H1 (cell line): ENCODE measurements around the gene KEL. TPM values are rescaled to one million over a fixed set of nuclear protein-coding genes. Genes with fewer than 3 reads are reported as not detected.

Experiments
- CTCF ChIA-PET: fragments of 300-600 bp; sonication (Branson Sonifier 250); formaldehyde crosslinking; loops from one replicate; lab custom pipeline; 2021; ENCODE audit not compliant: partially characterized antibody; lab: Charles Lee
- POLR2A ChIA-PET: fragments of 300-600 bp; sonication (Branson Sonifier 250); formaldehyde crosslinking; loops from one replicate; lab custom pipeline; 2021; ENCODE audit warnings: inconsistent platforms; ENCODE audit not compliant: partially characterized antibody; lab: Charles Lee
- DNase-seq, 2 experiments: peaks; one replicate each; pipeline versions ENCODE4 v3.0.0 to v3.0.0-alpha.2; 2010 to 2022; ENCODE audit warnings: low spot score in 2 of 2, low read depth in 1 of 2, mixed read lengths in 1 of 2
- FAIRE-seq: peaks from 2 replicates; lab custom pipeline; 2011; peaks lifted over from hg19 to GRCh38; lab: Jason Lieb, UNC
- H2AFZ ChIP-seq: 2 replicates; pipeline ENCODE4 v1.8.1; 2012; ENCODE audit warnings: low read length, inconsistent platforms
- H2AK5ac ChIP-seq: 2 replicates; pipeline ENCODE4 v1.6.1; 2013; ENCODE audit warnings: low read depth, low read length
- H2BK120ac ChIP-seq: replicated peaks from 2 replicates; pipeline ENCODE3; 2013; ENCODE audit warnings: low read depth, low read length, inconsistent platforms
- H2BK12ac ChIP-seq: 2 replicates; pipeline ENCODE4 v1.6.1; 2013; ENCODE audit warnings: low read depth, low read length
- H2BK15ac ChIP-seq: 2 replicates; pipeline ENCODE4 v1.6.1; 2013; ENCODE audit warnings: low read length
- H2BK20ac ChIP-seq: 2 replicates; pipeline ENCODE4 v1.6.1; 2013; ENCODE audit warnings: low read length
- H2BK5ac ChIP-seq: 2 replicates; pipeline ENCODE4 v1.6.1; 2013; ENCODE audit warnings: low read depth, low read length
- H3K14ac ChIP-seq: 2 replicates; pipeline ENCODE4 v1.6.1; 2013; ENCODE audit warnings: inconsistent platforms; ENCODE audit not compliant: insufficient read length
- H3K18ac ChIP-seq: 2 replicates; pipeline ENCODE4 v1.6.1; 2013; ENCODE audit warnings: low read length; ENCODE audit errors: extremely low read depth
- H3K23ac ChIP-seq: 2 replicates; pipeline ENCODE4 v1.6.1; 2013; ENCODE audit warnings: inconsistent platforms; ENCODE audit not compliant: insufficient read length
- H3K23me2 ChIP-seq: 2 replicates; pipeline ENCODE4 v1.6.1; 2013; ENCODE audit warnings: low read depth, low read length
- H3K27ac ChIP-seq: 2 replicates; pipeline ENCODE4 v1.6.1; 2011; ENCODE audit warnings: low read depth, low read length, inconsistent platforms
- H3K27me3 ChIP-seq, 4 experiments: replicated peaks in 1 of 4; 1 replicate in 1 of 4; 2 replicates in 3 of 4; pipeline versions ENCODE4 v1.6.1 to v1.8.1; 2011 to 2013; ENCODE audit warnings: low read length in 3 of 4, mild to moderate bottlenecking in 3 of 4, inconsistent platforms in 2 of 4, mixed read lengths in 2 of 4, moderate library complexity in 1 of 4; ENCODE audit not compliant: control insufficient read depth in 3 of 4, insufficient read depth in 3 of 4; ENCODE audit errors: extremely low read depth in 1 of 4
- H3K36me3 ChIP-seq, 4 experiments: 2 replicates each; pipeline versions ENCODE4 v1.6.1 to v1.8.1; 2011 to 2013; ENCODE audit warnings: mild to moderate bottlenecking in 4 of 4, low read length in 3 of 4, moderate library complexity in 2 of 4, control low read depth in 1 of 4, inconsistent platforms in 1 of 4; ENCODE audit not compliant: insufficient read depth in 4 of 4, control insufficient read depth in 2 of 4
- H3K4ac ChIP-seq: replicated peaks from 2 replicates; pipeline ENCODE3; 2013; ENCODE audit warnings: low read length, low read depth, mixed read lengths, inconsistent platforms; ENCODE audit not compliant: insufficient read length
- H3K4me1 ChIP-seq, 4 experiments: replicated peaks in 1 of 4; 1 replicate in 1 of 4; 2 replicates in 3 of 4; pipeline versions ENCODE4 v1.6.1 to v1.8.1; 2011 to 2013; ENCODE audit warnings: low read length in 3 of 4, inconsistent platforms in 2 of 4, mixed read lengths in 1 of 4; ENCODE audit not compliant: insufficient read depth in 4 of 4, control insufficient read depth in 3 of 4
- H3K4me2 ChIP-seq, 2 experiments: 2 replicates each; pipeline versions ENCODE4 v1.6.1 to v1.8.1; 2011 to 2013; ENCODE audit warnings: low read depth in 2 of 2, low read length in 2 of 2, control low read depth in 1 of 2, inconsistent platforms in 1 of 2, mild to moderate bottlenecking in 1 of 2; ENCODE audit not compliant: insufficient read depth in 1 of 2
- H3K4me3 ChIP-seq, 4 experiments: fragments of 200-600, 300-600 bp in 1 of 4; sonication (generic), shearing (Covaris generic), sonication (Bioruptor Twin) in 1 of 4; 2 replicates each; pipeline versions ENCODE4 v1.5.1 to v1.8.1; 2011 to 2016; ENCODE audit warnings: low read length in 4 of 4, low read depth in 3 of 4, control low read depth in 2 of 4, inconsistent platforms in 2 of 4, mild to moderate bottlenecking in 2 of 4, mixed read lengths in 1 of 4, moderate library complexity in 1 of 4; ENCODE audit not compliant: insufficient read depth in 2 of 4; ENCODE audit errors: extremely low read depth in 1 of 4
- H3K56ac ChIP-seq: replicated peaks from 2 replicates; pipeline ENCODE3; 2013; ENCODE audit warnings: low read depth, mild to moderate bottlenecking, mixed read lengths, low read length, inconsistent platforms; ENCODE audit not compliant: insufficient read length
- H3K79me1 ChIP-seq: 2 replicates; pipeline ENCODE4 v1.6.1; 2013; ENCODE audit warnings: low read depth, low read length, control low read depth
- H3K79me2 ChIP-seq, 2 experiments: 2 replicates each; pipeline versions ENCODE4 v1.6.1 to v1.8.1; 2012 to 2013; ENCODE audit warnings: low read length in 2 of 2, mild to moderate bottlenecking in 2 of 2, inconsistent platforms in 1 of 2; ENCODE audit not compliant: insufficient read depth in 2 of 2, control insufficient read depth in 1 of 2
- H3K9ac ChIP-seq, 4 experiments: replicated peaks in 1 of 4; 1 replicate in 1 of 4; 2 replicates in 3 of 4; pipeline versions ENCODE4 v1.6.1 to v1.8.1; 2011 to 2013; ENCODE audit warnings: low read depth in 3 of 4, low read length in 3 of 4, control low read depth in 2 of 4, mild to moderate bottlenecking in 2 of 4, moderate library complexity in 2 of 4, inconsistent platforms in 1 of 4; ENCODE audit errors: extremely low read depth in 1 of 4
- H3K9me3 ChIP-seq, 2 experiments: 2 replicates each; pipeline versions ENCODE4 v1.6.1 to v1.8.1; 2012 to 2013; ENCODE audit warnings: mild to moderate bottlenecking in 2 of 2, moderate library complexity in 2 of 2, control low read depth in 1 of 2, inconsistent platforms in 1 of 2, low read depth in 1 of 2, low read length in 1 of 2, mixed read lengths in 1 of 2; ENCODE audit not compliant: insufficient read depth in 2 of 2
- H4K20me1 ChIP-seq, 2 experiments: replicated peaks in 1 of 2; 2 replicates each; pipeline versions ENCODE3 to v1.8.1; 2011 to 2013; ENCODE audit warnings: inconsistent platforms in 2 of 2, low read length in 2 of 2, mild to moderate bottlenecking in 1 of 2; ENCODE audit not compliant: insufficient read depth in 2 of 2, control insufficient read depth in 1 of 2
- H4K5ac ChIP-seq: 2 replicates; pipeline ENCODE4 v1.6.1; 2013; ENCODE audit warnings: low read length, low read depth, mixed read lengths, inconsistent platforms; ENCODE audit not compliant: insufficient read length
- H4K8ac ChIP-seq: 2 replicates; pipeline ENCODE4 v1.8.0; 2013; ENCODE audit warnings: mild to moderate bottlenecking, moderate library complexity, low read length, inconsistent platforms; ENCODE audit not compliant: insufficient read depth; ENCODE audit errors: extremely low read depth
- H4K91ac ChIP-seq: replicated peaks from 2 replicates; pipeline ENCODE3; 2013; ENCODE audit warnings: low read length, mixed read lengths, inconsistent platforms; ENCODE audit not compliant: insufficient read length
- CHD2 ChIP-seq: IDR thresholded peaks from 2 replicates; pipeline ENCODE4 v1.6.1; 2012; ENCODE audit warnings: low read length, improper control_type of control experiment
- KDM4A ChIP-seq: IDR thresholded peaks from one replicate; pipeline ENCODE4 v1.7.1; 2012; ENCODE audit warnings: low read depth, mild to moderate bottlenecking, moderate library complexity, low read length, inconsistent platforms; ENCODE audit not compliant: severe bottlenecking
- POLR2AphosphoS5 ChIP-seq: IDR thresholded peaks from 2 replicates; pipeline ENCODE4 v1.6.1; 2011; ENCODE audit warnings: low read depth, low read length
- WGBS, 2 experiments: shearing (Covaris generic) in 1 of 2; methylation state at CpG; one replicate each; pipeline versions ENCODE4 v1.1.6 to v1.1.7; 2013 to 2015; ENCODE audit warnings: low lambda C conversion rate in 2 of 2, mixed read lengths in 2 of 2, inconsistent platforms in 1 of 2, low coverage in 1 of 2, missing lambda C conversion rate in 1 of 2; ENCODE audit not compliant: insufficient replicate concordance in 2 of 2, insufficient coverage in 1 of 2, insufficient read length in 1 of 2; ENCODE audit errors: extremely low coverage in 1 of 2, missing lambda C conversion rate in 1 of 2; 5-methylcytosine and 5-hydroxymethylcytosine counted together
- polyA plus RNA-seq, 7 experiments: library from polyadenylated mRNA; depleted of rRNA in 3 of 7; stranded (reverse) in 5 of 7; unstranded in 2 of 7; fragments of >200 nt in 5 of 7; fragments of 200-250 nt in 2 of 7; gene quantifications; 1 replicate in 5 of 7; 2 replicates in 1 of 7; 4 replicates in 1 of 7; pipeline versions ENCODE4 v1.2.1 to v1.2.3, GENCODE V29; 2011 to 2013; ENCODE audit warnings: missing spikeins in 2 of 7, mixed read lengths in 2 of 7
- total RNA-seq: library from RNA; stranded (reverse); fragmentation: NEBNext Ultra II Directional; extraction: Animal tissue kit (Norgen Biotek cat#: 25700); gene quantifications from 2 replicates; pipeline ENCODE4 v1.2.1, GENCODE V29; 2021

Gene KEL
- total and polyA plus RNA-seq, 2 of the 8 experiments (the other 6 are each of a cell fraction or from before 2014, with no cell fraction given) = 1.8 to 1.9 TPM

GRCh38 chr7:142942746-142943145 is 19.4 kb downstream of the KEL start:
- TF ChIP-seq CHD2 = no peak
- no peak for TF ChIP-seq POLR2AphosphoS5
- no peak for TF ChIP-seq KDM4A
- Histone ChIP-seq H3K4me2 (no peak overlapping the region), H3K14ac (no peak overlapping the region), H3K9ac (no peak overlapping the region), H2BK5ac (no peak overlapping the region), H2BK15ac (no peak overlapping the region), H3K27ac (no peak overlapping the region), H4K8ac (no peak overlapping the region), H3K27me3 (no peaks in the 10 kb centered on the region; a peak in 1 of 7 replicates), H3K23me2 (no peaks in the 10 kb centered on the region), H4K20me1 (peaks cover 0 to 1% of the 10 kb centered on the region in 2 experiments), H4K5ac (no peak overlapping the region), H3K36me3 (no peaks in the 10 kb centered on the region), H3K4me1 (no peaks in the 10 kb centered on the region), H2BK20ac (no peak overlapping the region), H3K4ac (no peak overlapping the region), H2AK5ac (no peak overlapping the region), H3K79me1 (no peaks in the 10 kb centered on the region), H2BK120ac (no peak overlapping the region), H3K56ac (no peak overlapping the region), H3K4me3 (no peak overlapping the region), H3K79me2 (no peaks in the 10 kb centered on the region), H3K9me3 (no peaks in the 10 kb centered on the region), H2BK12ac (no peak overlapping the region), H3K23ac (no peak overlapping the region), H2AFZ (no peak overlapping the region), H3K18ac (no peak overlapping the region), H4K91ac (no peak overlapping the region)
- ChIA-PET CTCF (interaction anchor here (0.6 to 3.4 kb wide), 8 partner anchors 10 to 341 kb away, joined by 3 to 12 read pairs (median 4); partner anchors contain the start of gene TRPV5), POLR2A (no interaction called here)
- 90% methylated on average over 6 of the region's 6 CpGs; no CpG with 5 or more reads in 1 of the 2 experiments for WGBS, 2 experiments
- FAIRE-seq (no peak), DNase-seq (no peak)
